HG03575 (cell line): ENCODE data around the gene AAGAB.

ENCODE experiments used
- ATAC-seq: cut with Tn5 transposase; IDR thresholded peaks from one replicate; pipeline ENCODE4 v1.9.1; 2021; ENCODE audit not compliant: unreplicated experiment, insufficient number of reproducible peaks, low FRiP score; ENCODE audit errors: extremely low read depth

AAGAB gene

GRCh38 chr15:67193223-67193990 is 61.1 kb downstream of the AAGAB start:
- no peak for ATAC-seq

- ATAC-seq: no peak
Measured at GRCh38 chr15:67192185-67192820, 62.2 kb downstream of the AAGAB start.

GRCh38 chr15:67190813-67191212 is 63.6 kb downstream of the AAGAB start:
- ATAC-seq: no peak

GRCh38 chr15:67190326-67190725 is 64.1 kb downstream of the AAGAB start:
- ATAC-seq: no peak

GRCh38 chr15:67189326-67190051 is 65.0 kb downstream of the AAGAB start:
- no peak for ATAC-seq

- no peak for ATAC-seq
Measured at GRCh38 chr15:67188551-67189218, 65.8 kb downstream of the AAGAB start.

- no peak for ATAC-seq
Measured at GRCh38 chr15:67187351-67187854, 67.1 kb downstream of the AAGAB start.

- no peak for ATAC-seq
Measured at GRCh38 chr15:67186688-67187087, 67.8 kb downstream of the AAGAB start.

- ATAC-seq: no peak
Measured at GRCh38 chr15:67186226-67186649, 68.2 kb downstream of the AAGAB start.

GRCh38 chr15:67185621-67186225 is 68.7 kb downstream of the AAGAB start:
- ATAC-seq: no peak

- no peak for ATAC-seq
Measured at GRCh38 chr15:67185051-67185450, 69.4 kb downstream of the AAGAB start.

GRCh38 chr15:67184208-67184925 is 70.1 kb downstream of the AAGAB start:
- ATAC-seq: no peak

GRCh38 chr15:67183443-67184169 is 70.9 kb downstream of the AAGAB start:
- ATAC-seq: no peak

GRCh38 chr15:67181221-67181639 is 73.2 kb downstream of the AAGAB start:
- no peak for ATAC-seq

- ATAC-seq: no peak
Measured at GRCh38 chr15:67180514-67181191, 73.8 kb downstream of the AAGAB start.

GRCh38 chr15:67180035-67180434 is 74.4 kb downstream of the AAGAB start:
- ATAC-seq: no peak

- ATAC-seq: no peak
Measured at GRCh38 chr15:67179411-67179995, 75.0 kb downstream of the AAGAB start.
